K562 (cell line): ENCODE measurements around the gene DOCK1. TPM values are rescaled to one million over a fixed set of nuclear protein-coding genes. Genes with fewer than 3 reads are reported as not detected.

Experiments used
- ATAC-seq: fragments of 200-7000 bp; cut with Tn5 transposase; 3 replicates; pipeline ENCODE4 v1.9.1; 2020; ENCODE audit warnings: moderate library complexity
- BruUV-seq: library from RNA; stranded (reverse); fragments of 400-500 nt; replicated peaks from 2 replicates; lab custom pipeline; 2021; lab: Mats Ljungman, UMichigan
- CTCF ChIA-PET: fragments of 300-600 bp; formaldehyde crosslinking; extraction: SDS; loops from one replicate; lab custom pipeline; 2021; ENCODE audit warnings: low intra/inter-chr PET ratio; lab: Yijun Ruan, JAX
- POLR2A ChIA-PET: fragments of 300-600, 350-650 bp; sonication (Branson Sonifier 250); formaldehyde crosslinking; extraction: SDS; loops from one replicate; lab custom pipeline; 2021; ENCODE audit warnings: antibody characterized with exemption, inconsistent platforms; lab: Yijun Ruan, JAX
- DNase-seq, 4 experiments: peaks; one replicate each; pipeline versions ENCODE4 v3.0.0 to v3.0.0-alpha.2; 2011 to 2018; ENCODE audit warnings: low spot score in 3 of 4, mixed read lengths in 3 of 4; ENCODE audit errors: extremely low read depth in 1 of 4
- FAIRE-seq: peaks from 2 replicates; lab custom pipeline; 2011; peaks lifted over from hg19 to GRCh38; lab: Jason Lieb, UNC
- H2AFZ ChIP-seq: 2 replicates; pipeline ENCODE4 v1.6.0; 2011; ENCODE audit warnings: low read depth, low read length, control low read depth, inconsistent platforms
- H3K27ac ChIP-seq: fragments of 200-600 bp; 3 replicates; pipeline ENCODE4 v1.8.0; 2011; ENCODE audit warnings: low read depth, mild to moderate bottlenecking, control low read depth, inconsistent platforms, low read length, moderate library complexity, mixed read lengths; ENCODE audit errors: extremely low read depth
- H3K27me3 ChIP-seq, 2 experiments: fragments of 300-600 bp in 1 of 2; 2 replicates in 1 of 2; 3 replicates in 1 of 2; pipeline versions ENCODE4 v1.6.0 to v1.8.0; 2011; ENCODE audit warnings: inconsistent platforms in 2 of 2, low read length in 2 of 2, mild to moderate bottlenecking in 1 of 2, mixed read lengths in 1 of 2, moderate library complexity in 1 of 2; ENCODE audit not compliant: control insufficient read depth in 2 of 2, insufficient read depth in 2 of 2
- H3K36me3 ChIP-seq: fragments of 300-600 bp; 3 replicates; pipeline ENCODE4 v1.8.0; 2011; ENCODE audit warnings: mild to moderate bottlenecking, low read length, inconsistent platforms; ENCODE audit not compliant: control insufficient read depth, insufficient read depth
- H3K4me1 ChIP-seq, 2 experiments: fragments of 200-600 bp in 1 of 2; replicated peaks in 1 of 2; 2 replicates in 1 of 2; 3 replicates in 1 of 2; pipeline versions ENCODE4 v1.5.1 to v1.8.0; 2011; ENCODE audit warnings: inconsistent platforms in 2 of 2, low read length in 2 of 2, mild to moderate bottlenecking in 1 of 2, mixed read lengths in 1 of 2, moderate library complexity in 1 of 2; ENCODE audit not compliant: control insufficient read depth in 2 of 2, insufficient read depth in 2 of 2
- H3K4me2 ChIP-seq: 2 replicates; pipeline ENCODE4 v1.6.1; 2011; ENCODE audit warnings: low read length, control low read depth, inconsistent platforms, mixed read lengths; ENCODE audit not compliant: insufficient read depth
- H3K4me3 ChIP-seq: fragments of 200-600 bp; sonication (generic), shearing (Covaris generic); 2 replicates; pipeline ENCODE4 v1.5.1; 2016; ENCODE audit warnings: control low read depth, inconsistent platforms
- H3K79me2 ChIP-seq: fragments of 200-600 bp; 3 replicates; pipeline ENCODE4 v1.8.0; 2011; ENCODE audit warnings: low read length, inconsistent platforms; ENCODE audit not compliant: control insufficient read depth, insufficient read depth
- H3K9ac ChIP-seq, 2 experiments: 2 replicates each; pipeline versions ENCODE4 v1.6.0 to v1.6.1; 2011; ENCODE audit warnings: low read depth in 2 of 2, low read length in 2 of 2, control low read depth in 1 of 2, inconsistent platforms in 1 of 2, mild to moderate bottlenecking in 1 of 2, mixed read lengths in 1 of 2; ENCODE audit not compliant: insufficient read depth in 1 of 2
- H3K9me1 ChIP-seq: one replicate; pipeline ENCODE4 v1.6.0; 2011; ENCODE audit warnings: inconsistent platforms, mild to moderate bottlenecking, low read length, moderate library complexity; ENCODE audit not compliant: control insufficient read depth, insufficient read depth
- H3K9me3 ChIP-seq: replicated peaks from 2 replicates; pipeline ENCODE4 v1.5.1; 2011; ENCODE audit warnings: low read depth, low read length, inconsistent platforms; ENCODE audit not compliant: control insufficient read depth, insufficient read depth
- H4K20me1 ChIP-seq: replicated peaks from 2 replicates; pipeline ENCODE4 v1.6.1; 2011; ENCODE audit warnings: low read length, inconsistent platforms, mixed read lengths; ENCODE audit not compliant: control insufficient read depth, insufficient read depth
- ARNT ChIP-seq, 2 experiments: fragments of 450-650 bp; IDR thresholded peaks; 2 replicates each; pipeline ENCODE4 v1.6.1; 2016; ENCODE audit warnings: mild to moderate bottlenecking in 1 of 2
- CCAR2 ChIP-seq: fragments of 200-400 bp; formaldehyde crosslinking; IDR thresholded peaks from 2 replicates; pipeline ENCODE4 v1.6.1; 2017; ENCODE audit warnings: mild to moderate bottlenecking, low read depth, low read length
- CEBPG ChIP-seq, 3 experiments: fragments of 200-800 bp in 1 of 3; sonication (Bioruptor generic) in 1 of 3; sonication (generic) in 1 of 3; formaldehyde crosslinking in 1 of 3; IDR thresholded peaks in 2 of 3; conservative IDR thresholded peaks in 1 of 3; 2 replicates each; pipeline versions ENCODE4 v1.6.1 to v1.8.0; 2016 to 2022; ENCODE audit warnings: missing compliant biosample characterization in 2 of 3, missing genetic modification characterization in 2 of 3, mild to moderate bottlenecking in 1 of 3, missing genetic modification reagents in 1 of 3
- GABPA ChIP-seq: fragments of 200-800 bp; sonication (Bioruptor generic); conservative IDR thresholded peaks from 2 replicates; pipeline ENCODE4 v1.6.1; 2016; ENCODE audit warnings: low read depth, missing genetic modification characterization, missing compliant biosample characterization
- PREB ChIP-seq: sonication (generic); formaldehyde crosslinking; IDR thresholded peaks from 2 replicates; pipeline ENCODE4 v1.8.1; 2023; ENCODE audit warnings: mild to moderate bottlenecking, missing genetic modification reagents
- ZNF133 ChIP-seq: fragments of 250-450 bp; sonication (Bioruptor Pico); IDR thresholded peaks from 2 replicates; pipeline ENCODE4 v1.4.0; 2020; ENCODE audit warnings: mild to moderate bottlenecking
- WGBS: fragments of 100-300 bp; shearing (Covaris generic); methylation state at CpG from one replicate; pipeline ENCODE4 v1.1.6; 2016; ENCODE audit warnings: low coverage, mixed read lengths; ENCODE audit not compliant: insufficient coverage; ENCODE audit errors: missing lambda C conversion rate; 5-methylcytosine and 5-hydroxymethylcytosine counted together
- in situ Hi-C: fragments of 300-500 bp; cut with MboI; formaldehyde crosslinking; loops from 4 replicates; pipeline ENCODE4 v1.15.0; 2018; ENCODE audit warnings: inconsistent platforms, mixed read lengths
- intact Hi-C: fragments of 100-400 bp; cut with micrococcal nuclease; formaldehyde crosslinking; loops from 2 replicates; pipeline ENCODE4 v1.14.2; 2022
- polyA plus RNA-seq, 8 experiments: library from polyadenylated mRNA; depleted of rRNA in 4 of 8; stranded (reverse) in 5 of 8; unstranded in 3 of 8; fragments of >200 nt; fragmentation: Nextera tagmentation in 2 of 8; fragmentation: Illumina TruSeq in 1 of 8; extraction: Ambion mirVana in 2 of 8; extraction: Trizol in 1 of 8; gene quantifications; 2 replicates each; pipeline versions ENCODE4 v1.2.1 to v1.2.3, GENCODE V29; 2011 to 2014; ENCODE audit warnings: inconsistent platforms in 1 of 8, missing spikeins in 1 of 8
- total RNA-seq, 7 experiments: library from RNA; depleted of rRNA in 6 of 7; stranded (reverse); fragments of >200 nt in 6 of 7; fragmentation: Illumina TruSeq in 2 of 7; extraction: Trizol in 2 of 7; gene quantifications; 2 replicates each; pipeline versions ENCODE4 v1.2.1 to v1.2.3, GENCODE V29; 2011 to 2021; ENCODE audit warnings: low replicate concordance in 1 of 7

Gene DOCK1
- total and polyA plus RNA-seq, 9 of the 15 experiments (the other 6 are each of a cell fraction or from before 2014, with no cell fraction given), result 0.31 TPM; not detected in 8

- TF ChIP-seq ARNT (IDR thresholded peaks at IDR 0.05) (no peak), GABPA (tag) (no peak), CEBPG (CRISPR knock-in tag; IDR thresholded peaks at IDR 0.05) (no peak), CEBPG (tag; conservative IDR thresholded peaks at IDR 0.05 in 1 of 2, IDR thresholded peaks at IDR 0.05 in 1 of 2) (no peak), CCAR2 (no peak), PREB (CRISPR knock-in tag) (no peak)
Measured at GRCh38 chr10:127194111-127194510, 288.9 kb downstream of the DOCK1 start (continued).

GRCh38 chr10:127194599-127194998, 289.4 kb downstream of the DOCK1 start:
- intact Hi-C loops (no loop called here), in situ Hi-C loops (no loop called here)
- FAIRE-seq (no peak), DNase-seq (no peak), ATAC-seq (no peak)
- Histone ChIP-seq H2AFZ (no peak overlapping the region), H3K9me1 (no peaks in the 10 kb centered on the region), H3K27ac (no peak overlapping the region), H3K9ac (no peak overlapping the region), H4K20me1 (no peaks in the 10 kb centered on the region), H3K4me1 (no peaks in the 10 kb centered on the region), H3K4me2 (no peak overlapping the region), H3K9me3 (no peaks in the 10 kb centered on the region), H3K36me3 (no peaks in the 10 kb centered on the region), H3K79me2 (no peaks in the 10 kb centered on the region), H3K4me3 (no peak overlapping the region), H3K27me3 (no peaks in the 10 kb centered on the region)
- ChIA-PET POLR2A (interaction anchor here (0.7 kb wide), 1 partner anchor 38 kb away, joined by 3 read pairs; no protein-coding TSS in a partner anchor), CTCF (no interaction called here)
- TF ChIP-seq ZNF133 (CRISPR knock-in tag), result no peak
- WGBS, result 0% methylated on average over 8 of the region's 16 CpGs
- BruUV-seq, result no TSS peak
